Embryonic facial prominence (tissue), 1 donor: ENCODE results near the gene TNIP1.

ENCODE experiments used
- DNase-seq: peaks from one replicate; pipeline ENCODE4 v3.0.0-alpha.2; 2016; ENCODE audit errors: extremely low spot score

Gene TNIP1

GRCh38 chr5:151080613-151081430, at the start of gene TNIP1:
TNIP1 (minus strand) TSS chr5:151081034; CDS start chr5:151065095, 15,939 bp downstream.
- peak; percentile 51 for DNase-seq

GRCh38 chr5:151130235-151130921, 49.5 kb upstream of the TNIP1 start:
- DNase-seq: no peak

GRCh38 chr5:151128817-151129216, 48.0 kb upstream of the TNIP1 start:
- no peak for DNase-seq

GRCh38 chr5:151127926-151128325, 47.1 kb upstream of the TNIP1 start:
- DNase-seq: no peak

GRCh38 chr5:151126199-151126645, 45.4 kb upstream of the TNIP1 start:
- peak; percentile 19 for DNase-seq

GRCh38 chr5:151125421-151125820, 44.6 kb upstream of the TNIP1 start:
- no peak for DNase-seq

- DNase-seq: no peak
Observed at GRCh38 chr5:151123897-151124751, 43.3 kb upstream of the TNIP1 start.

GRCh38 chr5:151122828-151123227, 42.0 kb upstream of the TNIP1 start:
- no peak for DNase-seq

- DNase-seq: no peak
Observed at GRCh38 chr5:151121665-151122064, 40.8 kb upstream of the TNIP1 start.

- no peak for DNase-seq
Observed at GRCh38 chr5:151121095-151121494, 40.3 kb upstream of the TNIP1 start.

- no peak for DNase-seq
Observed at GRCh38 chr5:151118913-151119575, 38.2 kb upstream of the TNIP1 start.

- DNase-seq: no peak
Observed at GRCh38 chr5:151115272-151115905, 34.6 kb upstream of the TNIP1 start.

GRCh38 chr5:151113651-151114050, 32.8 kb upstream of the TNIP1 start:
- DNase-seq: no peak

GRCh38 chr5:151110992-151111391, 30.2 kb upstream of the TNIP1 start:
- DNase-seq: no peak

- no peak for DNase-seq
Observed at GRCh38 chr5:151110122-151110681, 29.4 kb upstream of the TNIP1 start.

- no peak for DNase-seq
Observed at GRCh38 chr5:151108566-151108965, 27.7 kb upstream of the TNIP1 start.

GRCh38 chr5:151107738-151108520, 27.1 kb upstream of the TNIP1 start:
- no peak for DNase-seq

GRCh38 chr5:151107084-151107483, 26.2 kb upstream of the TNIP1 start:
- no peak for DNase-seq

- DNase-seq: no peak
Observed at GRCh38 chr5:151106509-151106908, 25.7 kb upstream of the TNIP1 start.

GRCh38 chr5:151106043-151106442, 25.2 kb upstream of the TNIP1 start:
- DNase-seq: no peak
